Measurements from ENCODE around the gene PTPRS.

PTPRS gene

DNA sequence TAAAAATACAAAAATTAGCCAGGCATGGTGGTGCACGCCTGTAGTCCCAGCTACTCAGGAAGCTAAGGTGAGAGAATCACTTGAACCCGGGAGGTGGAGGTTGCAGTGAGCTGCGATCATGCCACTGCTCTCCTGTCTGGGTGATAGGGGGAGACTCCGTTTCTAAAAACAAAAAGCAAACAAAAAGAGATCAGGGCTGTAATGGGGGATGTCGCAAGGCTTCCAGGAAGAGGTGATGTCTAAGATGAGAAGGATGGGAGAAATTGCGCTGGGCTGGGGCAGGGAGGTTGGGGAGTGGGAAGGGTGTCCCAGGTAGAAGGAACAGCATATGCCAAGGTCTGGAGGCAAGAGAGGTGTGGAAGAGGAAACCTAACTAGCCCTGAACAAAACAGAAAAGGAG, 36.1 kb downstream of the PTPRS start:
- DNase-seq = no peak

DNA sequence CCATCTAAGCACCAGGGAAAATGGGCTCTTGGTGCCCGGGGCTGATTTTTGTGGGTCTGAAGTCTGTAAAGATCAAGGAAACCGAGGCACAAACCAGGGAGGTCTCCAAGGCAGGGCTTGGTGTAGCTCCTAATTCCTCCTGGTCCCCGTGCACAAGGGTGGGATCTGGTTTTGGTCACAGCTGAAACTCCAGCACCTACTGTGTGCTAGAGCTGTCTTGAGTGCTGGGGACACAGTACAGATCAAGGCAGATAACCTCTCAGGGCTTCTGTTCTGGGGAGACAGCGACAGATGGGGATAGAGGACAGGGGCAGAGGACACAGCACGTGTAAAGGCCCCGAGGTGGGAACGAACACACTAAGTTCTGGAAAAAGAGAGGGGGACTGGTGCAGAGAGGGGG, 37.4 kb downstream of the PTPRS start:
- no peak for DNase-seq

DNA sequence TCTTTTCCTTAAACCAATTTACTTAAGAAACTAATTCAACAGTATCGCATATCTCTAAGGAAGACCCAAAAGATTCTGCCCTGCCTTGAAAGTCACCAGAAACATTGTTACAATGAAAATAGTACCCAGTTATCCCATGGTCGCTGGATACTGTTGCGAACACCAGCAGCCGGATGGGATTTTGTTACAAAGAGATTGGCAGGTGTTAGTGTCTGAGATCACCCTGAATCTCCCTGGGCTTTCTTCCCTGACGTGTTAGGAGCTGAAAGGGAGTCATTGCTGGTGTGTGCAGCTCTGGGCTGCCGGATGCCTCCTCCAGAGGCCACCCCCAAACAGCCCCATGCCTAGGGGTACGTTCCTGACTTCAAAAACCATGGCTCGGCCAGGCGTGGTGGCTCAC, 38.2 kb downstream of the PTPRS start:
- no peak for DNase-seq

DNA sequence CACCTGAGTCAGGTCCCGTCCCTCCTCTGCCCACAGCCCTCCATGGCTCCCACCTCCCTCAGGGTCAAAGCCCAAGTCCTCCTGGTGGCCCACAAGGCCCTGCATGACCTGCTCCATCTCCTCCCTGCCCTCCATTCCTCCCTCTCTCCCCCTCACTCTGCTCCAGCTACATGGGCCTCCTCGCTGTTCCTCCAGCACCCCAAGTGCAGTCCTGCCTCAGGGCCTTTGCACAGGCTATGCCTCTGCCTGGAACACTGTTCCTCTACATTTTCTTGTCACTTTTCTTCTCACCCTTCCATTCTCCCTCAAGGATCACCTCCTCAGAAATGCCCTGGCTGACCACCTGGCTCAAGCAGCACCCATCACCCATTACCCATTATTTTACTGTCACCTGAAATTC, 41.5 kb downstream of the PTPRS start:
- no peak for DNase-seq

DNA sequence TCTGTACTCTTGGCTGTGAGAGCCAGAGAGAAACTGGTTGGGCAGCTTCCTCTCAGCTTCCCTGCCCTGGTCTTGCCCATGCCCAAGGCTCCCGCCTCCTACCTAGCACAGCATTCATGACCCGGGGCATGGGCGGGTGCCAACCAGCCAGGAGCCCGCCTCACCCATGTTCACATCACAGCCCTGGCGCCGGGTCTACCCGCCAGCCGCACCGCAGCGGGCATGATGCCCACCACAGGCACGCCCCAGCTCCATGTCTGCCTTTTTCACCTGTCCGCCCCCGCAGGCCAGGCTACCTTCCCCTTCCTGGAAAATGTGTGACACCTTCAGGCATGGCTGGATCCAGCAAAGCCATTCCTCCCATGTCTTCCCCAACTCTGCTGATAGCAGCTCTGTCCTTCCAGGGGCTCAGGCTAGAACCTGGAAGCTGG, 42.1 kb downstream of the PTPRS start:
- no peak for DNase-seq

DNA sequence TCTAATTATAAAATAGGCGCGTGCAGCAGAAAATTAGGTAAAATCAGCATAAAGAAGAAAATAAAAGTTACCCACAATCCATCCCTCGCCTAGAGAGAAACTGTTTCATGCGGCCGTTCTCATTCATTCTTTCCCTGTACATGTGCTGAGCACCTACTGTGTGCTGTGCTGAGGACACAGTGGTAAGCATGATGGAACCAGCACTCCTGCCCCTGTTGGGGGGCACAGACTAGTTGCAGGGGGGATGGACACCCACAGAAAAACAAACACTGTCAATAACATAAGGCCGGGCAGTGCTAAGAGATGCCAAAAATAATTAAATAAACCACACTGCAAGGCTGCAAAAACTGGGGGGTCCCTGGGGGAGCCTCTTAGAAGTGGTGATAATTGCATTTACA, 43.3 kb downstream of the PTPRS start:
- DNase-seq = no peak

DNA sequence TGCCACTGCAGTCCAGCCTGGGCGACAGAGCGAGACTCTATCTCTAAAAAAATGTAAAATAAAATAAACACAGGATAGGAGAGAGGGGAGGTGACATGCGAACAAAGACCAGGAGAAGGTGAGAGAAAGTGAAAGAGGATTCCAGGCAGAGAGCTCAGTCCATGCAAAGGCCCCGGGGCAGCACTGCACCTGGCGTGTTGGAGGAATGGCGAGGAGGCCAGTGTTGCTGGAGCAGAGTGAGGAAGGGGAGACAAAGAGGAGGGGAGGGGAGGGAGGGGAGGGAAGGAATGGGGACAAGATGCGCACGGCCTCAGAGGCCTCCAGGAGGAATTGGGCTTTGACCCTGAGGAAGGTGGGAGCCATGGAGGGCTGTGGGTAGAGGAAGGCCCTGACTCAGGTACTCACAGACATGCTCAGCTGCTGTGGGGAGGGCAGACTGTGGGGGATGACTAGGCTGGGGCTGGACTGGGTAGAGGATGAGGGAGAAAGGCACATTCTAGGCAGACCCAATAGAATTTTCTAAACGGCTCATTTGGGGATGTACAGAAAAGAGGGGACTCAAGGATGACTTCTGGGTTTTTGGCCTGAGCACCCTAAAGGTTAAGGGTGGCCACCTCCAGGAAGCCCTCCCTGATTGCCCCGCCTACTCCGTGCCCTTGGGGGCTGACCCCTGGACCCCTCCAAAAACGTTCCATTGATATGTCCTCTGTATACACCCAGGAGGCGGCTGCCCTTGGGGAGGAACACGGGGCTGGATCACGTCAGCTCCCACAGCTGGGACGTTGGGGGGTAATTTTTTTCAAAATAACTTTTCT, 43.9 kb downstream of the PTPRS start:
- no peak for DNase-seq

DNA sequence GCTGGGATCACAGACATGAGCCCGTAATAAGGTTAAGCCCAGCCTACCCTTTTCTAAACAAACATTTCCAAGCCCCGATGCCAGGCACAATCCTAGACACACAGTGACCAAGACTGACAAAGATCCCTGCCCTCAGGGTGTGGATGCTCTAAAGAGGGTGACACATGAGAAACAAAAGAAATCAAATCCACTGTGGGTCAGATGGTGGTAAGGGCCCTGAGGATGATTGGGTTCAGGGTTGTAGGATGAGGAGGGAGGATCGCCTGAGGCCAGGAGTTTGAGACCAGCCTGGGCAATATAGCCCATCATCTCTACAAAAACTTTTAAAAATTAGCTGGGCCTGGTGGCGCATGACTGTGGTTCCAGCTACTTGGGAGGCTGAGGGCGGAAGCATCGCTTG, 44.6 kb downstream of the PTPRS start:
- DNase-seq = no peak

DNA sequence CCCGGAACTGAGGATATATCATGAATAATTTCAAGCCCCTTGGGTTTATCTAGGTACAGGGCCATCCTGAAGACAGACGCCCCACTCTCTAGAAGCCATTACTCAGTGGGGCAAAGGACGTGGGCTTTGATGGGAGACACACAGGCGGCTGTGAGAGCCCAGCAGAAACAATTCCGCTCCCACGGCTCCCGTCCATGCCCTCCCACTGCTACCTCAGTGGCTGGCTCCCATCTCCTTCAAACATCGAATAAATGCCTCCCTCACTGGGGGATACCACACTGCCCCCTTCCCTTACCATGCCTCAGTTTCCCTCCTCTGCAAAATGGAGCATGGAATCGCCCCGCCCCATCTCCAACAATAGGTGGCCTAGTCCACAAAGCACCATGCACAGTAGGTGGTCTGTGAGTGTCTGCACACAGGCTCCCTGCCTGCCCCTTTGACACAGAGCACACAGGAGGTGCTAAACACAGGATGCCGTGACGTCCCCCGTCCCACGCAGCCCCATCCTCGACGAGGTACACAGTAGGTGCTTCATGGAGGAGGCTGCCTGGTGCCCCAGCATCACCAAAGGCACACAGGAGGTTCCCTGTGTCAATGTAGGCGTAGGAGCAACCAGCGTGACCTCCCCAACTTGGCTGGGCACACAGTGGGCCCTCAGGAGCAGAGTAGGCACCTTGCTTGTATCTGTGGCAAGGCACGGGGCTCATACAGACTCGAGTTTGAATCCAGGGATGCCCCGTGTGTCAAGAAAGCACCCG, 46.0 kb downstream of the PTPRS start:
- DNase-seq = no peak

DNA sequence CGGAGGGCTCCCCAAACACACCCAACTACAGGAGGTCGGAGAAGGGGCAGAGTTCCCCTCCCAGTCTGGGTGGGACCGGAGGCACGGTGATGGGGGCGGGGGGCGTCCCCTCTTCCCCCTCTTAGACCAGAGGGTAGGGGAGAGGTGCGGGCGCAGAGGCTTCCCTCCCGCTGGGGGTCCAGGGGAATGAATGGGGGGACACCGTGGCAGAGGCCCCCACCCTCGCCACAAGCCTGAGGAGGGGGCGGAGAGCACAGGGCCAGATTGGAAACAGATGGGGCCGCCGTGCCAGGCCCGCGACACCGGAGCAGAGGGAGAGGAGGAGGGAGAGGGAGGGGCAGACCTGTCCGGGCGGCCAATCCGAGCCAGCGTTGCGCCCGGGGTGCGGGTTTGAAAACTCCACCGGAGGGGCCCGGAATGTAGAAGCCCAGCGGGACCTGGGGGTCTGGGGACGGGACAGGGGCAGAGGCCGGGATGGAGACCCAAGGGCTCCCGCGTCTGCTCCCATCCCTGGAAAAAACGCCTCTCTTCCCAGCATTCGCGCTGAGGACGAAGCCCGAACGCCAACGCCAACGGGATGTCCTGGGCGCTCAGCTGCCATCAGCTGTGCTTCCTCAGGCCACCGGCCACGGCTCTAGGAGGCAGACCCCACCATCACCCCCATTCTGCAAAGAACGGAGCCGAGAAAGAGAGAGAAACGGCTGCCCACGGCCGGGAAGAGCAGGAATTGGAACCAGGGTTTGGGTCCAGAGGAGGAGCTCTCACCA, 46.8 kb downstream of the PTPRS start:
- no peak for DNase-seq

DNA sequence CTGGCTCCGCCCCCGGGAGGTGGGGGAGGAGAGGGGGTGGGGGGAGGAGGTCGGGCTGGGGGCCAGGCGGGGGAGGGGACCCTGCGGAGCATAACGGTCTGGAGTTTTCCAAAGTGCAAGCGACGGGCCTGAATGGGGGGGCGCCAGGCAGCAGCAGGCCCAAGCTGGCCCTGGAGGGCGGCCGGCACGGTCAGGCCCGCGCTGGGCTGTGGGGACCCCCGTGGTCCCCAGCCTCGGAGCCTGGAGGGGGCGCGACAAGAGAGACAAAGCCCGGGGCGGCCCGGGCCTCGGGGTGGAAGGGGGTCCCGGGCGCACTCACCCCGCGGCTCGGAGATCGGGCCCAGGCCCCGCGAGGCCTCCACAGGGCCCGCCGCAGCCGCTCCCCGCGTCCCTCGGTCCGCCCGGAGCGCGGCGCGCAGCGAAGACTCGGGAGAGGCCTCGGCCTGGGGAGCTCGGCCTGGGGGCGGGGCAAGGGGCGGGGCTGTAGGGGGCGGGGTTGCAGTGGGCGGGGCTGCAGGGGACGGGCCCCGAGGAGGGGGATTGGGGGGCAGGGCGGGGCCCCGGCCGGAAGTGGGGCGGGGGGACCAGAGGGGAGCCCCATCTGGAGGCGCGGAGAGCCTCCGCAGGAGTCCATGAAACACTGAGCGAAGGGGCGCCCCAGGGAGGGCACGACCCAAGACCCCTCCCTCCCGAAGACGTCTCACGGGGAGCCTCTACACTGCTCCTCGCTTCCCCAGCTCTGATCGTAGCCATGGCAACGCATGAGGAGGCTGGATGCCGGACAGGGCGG, 47.6 kb downstream of the PTPRS start:
- DNase-seq = no peak

DNA sequence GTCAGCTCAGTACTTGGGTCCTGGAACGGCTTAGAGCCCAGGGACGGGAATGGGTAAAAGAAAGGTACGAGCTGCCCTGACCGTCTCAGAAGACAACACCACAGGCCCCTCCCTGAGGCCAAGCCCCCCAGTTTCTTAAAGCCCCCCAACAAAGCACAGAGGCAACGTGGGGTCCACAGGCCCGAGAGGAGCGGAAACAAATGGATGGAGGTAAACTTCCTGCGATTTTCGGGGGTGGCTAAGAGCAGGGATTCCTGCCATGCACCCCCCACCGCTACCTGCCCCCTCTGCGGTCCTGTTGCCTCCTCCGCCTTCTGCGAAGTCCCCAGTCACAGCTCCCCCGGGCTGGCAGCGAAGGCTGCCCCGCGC, 48.2 kb downstream of the PTPRS start:
- no peak for DNase-seq

DNA sequence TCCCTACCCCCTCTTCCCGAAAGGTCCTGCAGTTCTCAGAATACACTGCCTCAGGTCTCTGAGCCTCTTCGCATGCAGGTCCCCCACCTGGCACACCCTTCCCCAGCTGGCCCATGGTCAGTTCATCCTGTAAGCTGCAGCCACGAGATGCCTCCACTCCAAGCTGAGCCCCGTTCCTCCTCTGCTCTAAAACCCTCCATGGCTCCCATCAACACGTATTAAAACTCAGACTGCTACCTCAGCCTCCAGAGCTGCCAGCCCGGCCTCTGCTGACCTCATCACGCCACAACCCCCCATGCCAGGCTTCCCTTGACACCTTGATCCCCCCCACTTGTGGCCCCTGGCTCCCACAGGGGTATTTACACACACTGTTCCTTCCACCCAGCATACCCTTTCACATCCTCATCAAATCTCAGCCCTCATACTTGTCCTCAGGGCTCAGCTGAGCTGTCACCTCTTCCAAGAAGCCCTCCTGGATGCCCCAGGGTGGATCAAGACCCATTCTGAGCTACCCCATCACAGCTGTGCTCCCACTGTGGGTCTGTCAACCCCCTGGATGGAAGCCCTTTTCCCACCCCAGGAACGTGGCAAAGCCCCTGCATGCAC, 48.9 kb downstream of the PTPRS start:
- no peak for DNase-seq

Measured in inflammatory macrophage treated with lipopolysaccharide for 4 hours (primary cell).